ENCODE measurements around the gene PRAME.

- no peak for TF ChIP-seq POLR2A (IDR thresholded peaks at IDR 0.05)
- TF ChIP-seq, protein P1, sequence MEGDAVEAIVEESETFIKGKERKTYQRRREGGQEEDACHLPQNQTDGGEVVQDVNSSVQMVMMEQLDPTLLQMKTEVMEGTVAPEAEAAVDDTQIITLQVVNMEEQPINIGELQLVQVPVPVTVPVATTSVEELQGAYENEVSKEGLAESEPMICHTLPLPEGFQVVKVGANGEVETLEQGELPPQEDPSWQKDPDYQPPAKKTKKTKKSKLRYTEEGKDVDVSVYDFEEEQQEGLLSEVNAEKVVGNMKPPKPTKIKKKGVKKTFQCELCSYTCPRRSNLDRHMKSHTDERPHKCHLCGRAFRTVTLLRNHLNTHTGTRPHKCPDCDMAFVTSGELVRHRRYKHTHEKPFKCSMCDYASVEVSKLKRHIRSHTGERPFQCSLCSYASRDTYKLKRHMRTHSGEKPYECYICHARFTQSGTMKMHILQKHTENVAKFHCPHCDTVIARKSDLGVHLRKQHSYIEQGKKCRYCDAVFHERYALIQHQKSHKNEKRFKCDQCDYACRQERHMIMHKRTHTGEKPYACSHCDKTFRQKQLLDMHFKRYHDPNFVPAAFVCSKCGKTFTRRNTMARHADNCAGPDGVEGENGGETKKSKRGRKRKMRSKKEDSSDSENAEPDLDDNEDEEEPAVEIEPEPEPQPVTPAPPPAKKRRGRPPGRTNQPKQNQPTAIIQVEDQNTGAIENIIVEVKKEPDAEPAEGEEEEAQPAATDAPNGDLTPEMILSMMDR (IDR thresholded peaks at IDR 0.05): no peak
Measured at GRCh38 chr22:22573047-22573889, 14.2 kb upstream of the PRAME start.
